Amniotic stem cell (primary cell): Measurements from ENCODE around the gene COMMD9.
"Not testable (repeated sequence)": the region's sequence is repeated elsewhere in the genome, so short reads cannot be mapped to it uniquely, and the experiment has no call there.

Experiments used
- DNase-seq: peaks from one replicate; lab custom pipeline; 2025; lab: John Stamatoyannopoulos, UW

The COMMD9 gene

DNA sequence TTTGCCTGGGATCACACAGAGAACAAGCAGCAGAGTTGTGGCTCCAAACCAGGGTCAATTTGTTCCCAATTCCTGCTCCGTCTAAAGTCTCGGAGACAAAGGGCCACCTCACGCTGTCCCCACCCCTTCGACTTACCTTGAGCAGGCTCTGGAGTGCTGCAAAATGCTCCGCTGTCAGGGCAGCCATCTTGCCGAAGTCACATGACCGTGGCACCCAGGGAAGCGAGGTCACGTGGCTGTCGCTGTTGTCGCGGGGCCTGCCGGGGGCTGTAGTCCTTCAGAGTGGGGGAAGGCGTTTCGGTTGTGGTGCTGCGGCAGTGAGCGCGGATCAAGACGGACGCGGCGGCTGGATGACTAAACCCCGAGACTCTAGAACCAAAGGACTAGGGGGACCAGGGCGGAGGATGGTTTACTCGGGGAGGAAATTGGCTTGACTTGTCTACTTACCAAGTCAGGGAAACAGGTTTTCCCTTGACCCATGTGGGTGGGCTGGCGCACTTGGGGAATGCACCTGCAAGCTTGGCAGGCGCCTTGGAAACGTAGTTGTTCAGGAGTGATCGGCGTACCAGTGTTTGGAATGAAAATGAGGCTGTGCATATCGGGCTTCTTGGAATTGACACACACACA, at the start of gene COMMD9:
Gene COMMD9 (minus strand): TSS at position 199 of the 627 bp plus-strand sequence. CDS start 12 bp downstream, at position 187.
- peak; percentile 87 for DNase-seq

- no peak for DNase-seq
Observed at GRCh38 chr11:36333897-36334296, 44.7 kb upstream of the COMMD9 start.

DNA sequence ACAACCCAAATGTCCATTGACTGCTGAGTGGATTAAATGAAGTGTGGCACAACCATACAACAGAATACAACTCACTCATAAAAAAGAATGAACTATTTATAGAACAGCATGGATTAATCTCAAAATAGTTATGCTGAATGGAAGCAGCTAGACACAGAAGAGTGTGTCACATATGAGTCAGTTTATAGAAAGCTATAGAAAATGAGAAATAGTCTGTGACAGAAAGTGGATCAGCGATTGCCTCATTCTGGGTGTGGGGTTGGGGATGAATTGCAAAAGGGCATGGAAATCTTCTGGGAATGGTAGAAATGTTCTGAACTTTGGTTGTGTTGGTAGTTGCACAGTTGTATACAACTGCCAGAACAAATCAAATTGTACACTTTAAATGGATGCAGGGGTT, 44.2 kb upstream of the COMMD9 start:
- DNase-seq = no peak

GRCh38 chr11:36330411-36330810, 41.2 kb upstream of the COMMD9 start:
- no peak for DNase-seq

DNA sequence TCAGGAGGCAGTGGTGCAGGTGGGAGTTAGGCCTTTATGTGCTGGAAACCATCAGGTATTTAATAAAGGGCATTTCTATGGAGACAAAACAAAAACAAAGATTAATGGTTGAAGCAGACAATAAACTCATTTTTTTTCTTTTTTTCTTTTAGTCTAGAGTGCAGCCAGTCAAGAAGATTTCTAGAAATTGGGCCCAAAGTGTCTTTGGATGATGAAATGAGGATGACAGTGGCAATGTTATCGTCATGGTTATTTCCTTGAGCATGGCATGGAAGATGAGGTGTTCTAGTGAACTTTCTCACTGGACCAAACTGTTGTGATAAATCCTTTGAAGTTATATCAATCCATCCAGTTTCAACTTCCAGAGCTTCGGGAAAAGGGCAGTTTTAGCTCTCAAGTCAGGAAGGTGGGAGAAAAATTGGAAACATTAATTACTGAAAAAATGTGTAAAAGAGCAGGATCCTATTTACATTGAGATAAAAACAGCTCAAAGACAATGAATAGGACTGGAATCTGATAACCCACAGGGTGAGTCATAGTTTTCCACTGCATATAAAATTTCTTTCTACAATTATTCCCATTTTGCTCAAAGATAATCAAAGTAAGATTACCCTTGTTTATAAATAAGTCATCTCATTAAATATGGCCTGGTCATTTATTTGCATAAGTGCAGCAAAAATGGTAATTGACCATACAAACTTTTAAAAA, 39.9 kb upstream of the COMMD9 start:
- DNase-seq = no peak

DNA sequence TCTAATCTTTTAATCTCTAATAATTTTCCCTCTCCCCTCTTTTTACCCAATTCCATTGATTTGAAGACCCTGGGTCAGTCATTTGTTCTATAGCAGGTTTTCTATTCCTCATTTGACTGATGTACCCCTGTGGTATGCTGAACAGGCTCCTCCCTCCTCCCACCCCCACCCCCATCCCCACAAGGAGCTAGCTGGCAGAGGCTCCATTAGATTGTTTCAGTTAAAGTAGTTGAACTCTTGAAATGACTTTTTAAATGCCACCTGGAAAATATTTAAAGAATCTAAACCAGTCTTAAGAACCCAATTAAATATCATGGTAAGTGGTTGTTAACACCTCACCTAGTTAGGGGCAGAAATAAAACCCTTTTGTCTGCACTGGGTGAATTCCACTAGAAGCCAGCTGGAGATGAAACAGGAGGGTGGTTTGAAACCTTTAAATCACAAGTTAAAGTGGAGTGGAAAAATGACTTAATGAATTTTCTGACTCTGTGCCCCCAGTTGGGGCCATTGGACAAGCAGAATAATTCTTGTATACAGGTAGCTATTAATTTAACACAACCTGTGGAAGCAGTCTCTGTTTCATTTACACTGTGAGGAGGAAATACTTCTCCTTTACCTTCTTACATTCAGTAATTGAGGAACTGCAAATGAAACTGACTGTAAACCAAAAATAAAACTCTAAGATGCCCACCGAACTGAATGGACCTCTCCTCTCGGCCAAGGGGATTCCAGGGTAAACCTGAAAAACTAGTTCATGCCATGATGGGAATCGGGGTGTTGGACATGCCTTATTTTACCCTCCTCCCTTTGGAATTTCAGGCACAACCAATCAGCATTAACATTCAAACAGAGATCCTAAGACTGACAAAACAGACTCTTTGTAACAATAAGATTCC, 37.5 kb upstream of the COMMD9 start:
- no peak for DNase-seq

- not testable (repeated sequence) for DNase-seq
Observed at GRCh38 chr11:36325403-36325802, 36.2 kb upstream of the COMMD9 start.

GRCh38 chr11:36324956-36325355, 35.7 kb upstream of the COMMD9 start:
- not testable (repeated sequence) for DNase-seq

DNA sequence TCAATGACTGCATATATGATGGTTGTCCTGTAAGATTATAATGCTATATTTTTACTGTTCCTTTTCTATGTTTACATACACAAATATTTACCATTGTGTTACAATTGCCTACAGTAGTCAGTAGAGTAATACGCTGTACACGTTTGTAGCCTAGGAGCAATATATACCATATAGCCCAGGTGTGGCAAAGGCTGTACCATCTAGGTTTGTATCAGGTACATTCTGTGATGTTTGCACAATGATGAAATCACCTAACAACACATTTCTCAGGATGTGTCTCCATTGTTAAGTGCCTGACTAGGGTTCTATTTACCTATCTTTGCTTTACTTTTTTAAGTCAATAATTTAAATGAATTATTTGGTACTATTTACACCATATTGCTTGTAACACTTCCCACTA, 28.8 kb upstream of the COMMD9 start:
- no peak for DNase-seq

DNA sequence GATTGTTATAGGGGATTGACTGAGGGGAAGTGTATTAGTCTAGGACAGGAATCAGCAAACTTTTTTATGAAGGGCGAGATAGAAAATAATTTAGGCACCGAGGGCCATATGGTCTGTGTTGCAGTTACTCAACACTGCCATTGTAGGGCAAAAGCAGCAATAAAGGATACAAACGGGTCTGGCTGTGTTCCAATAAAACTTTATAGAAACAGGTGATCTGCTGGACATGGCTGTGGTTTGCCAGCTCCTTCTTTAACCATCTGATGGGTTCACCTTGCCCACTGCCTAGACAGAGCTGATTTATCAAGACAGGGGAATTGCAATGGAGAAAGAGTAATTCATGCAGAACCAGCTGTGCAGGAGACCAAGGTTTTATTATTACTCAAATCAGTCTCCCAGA, 26.8 kb upstream of the COMMD9 start:
- no peak for DNase-seq

DNA sequence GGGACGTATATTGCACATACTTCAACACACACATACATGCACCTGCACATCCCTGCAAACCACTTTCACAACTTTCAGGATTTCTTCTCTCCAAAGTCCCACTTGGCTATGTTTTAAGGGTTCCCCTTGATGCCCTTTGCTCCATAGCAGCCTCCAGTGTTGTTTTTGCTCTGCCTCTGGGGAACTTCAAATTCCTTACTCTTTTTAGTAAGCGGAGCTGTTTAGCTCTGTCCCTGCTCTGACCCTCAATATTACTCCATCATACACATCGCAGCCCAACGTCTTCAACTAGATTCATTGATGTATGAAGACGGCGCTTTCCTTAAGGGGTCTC, 25.2 kb upstream of the COMMD9 start:
- no peak for DNase-seq

- DNase-seq = no peak
Observed at GRCh38 chr11:36313750-36314433, 24.7 kb upstream of the COMMD9 start.

- no peak for DNase-seq
Observed at GRCh38 chr11:36312611-36313472, 23.6 kb upstream of the COMMD9 start.

GRCh38 chr11:36311926-36312595, 22.8 kb upstream of the COMMD9 start:
- DNase-seq = no peak

DNA sequence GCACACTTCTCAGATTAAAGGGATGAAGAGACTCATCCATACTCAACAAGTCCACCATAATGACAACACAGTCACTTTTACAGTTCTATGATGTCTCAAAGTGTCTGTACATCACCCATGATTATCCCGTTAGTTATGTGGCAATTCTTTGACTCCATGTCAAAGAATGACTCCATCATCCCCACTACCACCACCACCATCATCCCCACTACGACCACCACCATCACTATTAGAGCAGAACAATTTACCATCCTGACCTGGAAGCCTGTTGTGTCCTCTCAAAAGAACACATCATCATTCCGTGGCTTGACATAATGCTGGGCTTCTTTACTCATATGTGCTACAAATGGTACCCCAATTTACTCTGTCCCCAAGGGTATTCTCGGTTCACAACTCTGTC, 20.6 kb upstream of the COMMD9 start:
- DNase-seq = no peak

DNA sequence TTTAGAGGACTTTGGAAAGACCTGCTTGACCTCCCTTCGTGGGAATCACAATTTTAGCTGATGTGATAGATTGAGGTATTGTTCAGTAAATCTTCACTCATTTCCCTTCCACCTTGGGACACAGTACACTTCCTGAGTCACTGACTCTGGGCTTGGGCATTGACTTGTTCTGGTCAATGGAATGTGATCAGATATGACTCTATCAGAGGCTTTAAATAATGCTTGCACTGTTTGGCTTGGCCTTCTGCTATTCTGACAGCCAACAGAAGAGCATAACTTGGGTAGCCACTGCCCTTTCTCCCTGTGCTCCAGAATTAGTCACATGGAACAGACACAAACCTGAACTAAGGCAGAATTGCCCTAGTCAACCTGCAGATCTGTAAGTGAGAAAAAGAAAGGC, 19.4 kb upstream of the COMMD9 start:
- DNase-seq = no peak

DNA sequence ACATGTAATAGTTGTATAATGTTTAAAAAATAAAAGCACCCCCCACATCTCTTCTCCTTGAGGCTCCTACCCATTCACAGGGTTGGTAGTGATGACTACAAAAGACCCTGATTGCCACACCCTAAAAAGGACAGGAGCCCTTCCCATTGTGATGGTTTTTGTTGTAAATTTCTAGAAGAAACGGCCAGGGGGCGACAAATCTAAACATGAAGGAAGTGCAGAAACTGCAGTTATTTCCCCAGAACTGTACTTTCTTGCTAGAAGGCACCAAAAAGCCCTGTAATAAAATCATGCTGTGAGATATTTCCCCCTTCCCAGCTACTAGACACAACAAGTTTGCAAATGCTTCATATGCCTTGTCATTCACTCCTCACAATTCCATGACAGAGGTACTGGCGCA, 17.7 kb upstream of the COMMD9 start:
- peak; percentile 17 for DNase-seq

GRCh38 chr11:36305047-36305446, 15.8 kb upstream of the COMMD9 start:
- DNase-seq = no peak

DNA sequence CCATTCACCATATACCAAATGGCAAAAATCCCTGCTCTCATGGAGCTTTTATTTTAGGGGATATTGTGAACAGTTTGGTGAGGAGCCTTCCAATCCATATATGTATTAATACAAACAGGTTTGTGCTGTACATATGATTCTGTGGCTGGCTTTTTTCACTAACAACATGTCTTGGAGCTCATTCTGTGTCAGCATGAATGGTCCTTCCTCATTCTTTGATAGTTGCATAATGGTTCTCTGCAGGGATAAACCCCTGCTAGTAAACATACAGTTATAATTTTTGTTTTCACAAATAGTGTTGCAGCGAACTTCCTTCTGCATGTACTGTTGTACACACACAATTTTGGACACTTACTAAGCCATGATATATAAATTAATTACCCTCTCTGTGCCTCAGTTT, 15.1 kb upstream of the COMMD9 start:
- DNase-seq = no peak

DNA sequence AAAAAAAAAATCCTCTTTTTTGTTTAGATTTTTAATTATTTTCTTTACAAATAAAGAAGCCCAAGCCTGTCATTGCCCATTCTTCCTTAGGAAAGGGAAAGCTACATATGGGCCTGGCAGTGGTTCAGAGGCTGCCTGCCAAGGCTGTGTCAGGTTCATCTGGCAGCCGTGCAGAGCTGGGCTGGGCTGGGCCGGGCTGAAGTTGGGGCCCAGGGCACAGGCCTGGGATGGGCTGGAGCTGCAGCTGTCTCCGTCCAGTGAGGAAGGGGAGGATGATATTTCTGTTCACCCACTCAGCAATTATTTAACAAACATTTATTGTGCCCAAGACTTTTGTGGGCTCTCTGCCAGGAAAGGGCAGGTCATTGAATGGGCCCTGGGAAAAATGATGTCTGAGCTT, 11.4 kb upstream of the COMMD9 start:
- DNase-seq = no peak
